Epithelial cell of proximal tubule (primary cell): ENCODE measurements around the gene NCEH1. TPM values are rescaled to one million over a fixed set of nuclear protein-coding genes. Genes with fewer than 3 reads are reported as not detected.
"Not testable (repeated sequence)": the region's sequence is repeated elsewhere in the genome, so short reads cannot be mapped to it uniquely, and the experiment has no call there.

Experiments used
- DNase-seq: peaks from one replicate; pipeline ENCODE4 v3.0.0-alpha.2; 2011; ENCODE audit warnings: low read depth
- H3K4me3 ChIP-seq: 2 replicates; pipeline ENCODE4 v1.5.1; 2011; ENCODE audit warnings: low read depth, mild to moderate bottlenecking, low read length
- CTCF ChIP-seq: conservative IDR thresholded peaks from 2 replicates; pipeline ENCODE4 v1.5.1; 2012; ENCODE audit warnings: low read depth, mild to moderate bottlenecking, low read length
- total RNA-seq: library from RNA; depleted of rRNA; stranded (reverse); fragments of >200 nt; gene quantifications from 2 replicates; pipeline ENCODE4 v1.2.3, GENCODE V29; 2015

Gene NCEH1
- 67.1 and 72.9 TPM in 2 replicates for total RNA-seq

DNA sequence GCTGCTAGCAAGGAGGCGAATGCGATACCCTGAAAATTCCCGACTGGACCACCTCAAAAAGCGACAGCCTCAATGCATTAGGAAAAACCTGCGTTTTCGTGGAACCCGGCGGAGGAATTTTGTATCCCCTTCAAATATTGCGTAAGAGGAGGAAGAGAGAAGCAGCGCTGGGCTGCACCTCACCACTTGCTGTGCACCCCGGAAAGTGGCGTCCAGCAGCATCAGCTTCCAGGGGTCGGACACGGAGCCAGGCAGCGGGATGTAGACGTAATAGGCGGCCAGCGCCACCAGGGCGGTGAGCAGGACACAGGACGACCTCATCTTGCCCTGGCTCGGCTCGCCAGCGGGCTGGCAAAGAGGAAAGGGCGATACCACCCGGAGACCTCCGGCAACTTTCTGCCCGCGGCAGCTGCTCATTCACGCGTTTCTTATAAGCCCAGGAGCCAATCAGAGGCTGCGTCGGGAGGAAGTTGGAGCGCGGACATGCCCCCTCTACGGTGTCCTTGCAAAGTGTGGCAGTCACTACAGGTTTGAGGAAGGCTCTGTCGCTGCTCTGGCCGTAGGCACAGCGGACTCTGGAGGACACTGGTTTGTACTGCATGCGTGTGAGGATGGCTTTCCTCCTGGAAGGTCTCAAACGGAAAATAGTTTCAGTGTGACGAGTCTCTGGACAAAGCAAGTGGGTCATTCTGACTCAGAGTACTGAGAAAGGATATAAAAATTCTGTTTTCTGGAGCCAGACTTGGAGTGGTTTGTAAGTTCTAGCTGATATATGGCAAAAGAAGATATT lies at the start of gene NCEH1:
Gene NCEH1, minus strand, starts transcription at position 404 of the 790 bp plus-strand sequence. Its CDS starts 83 bp downstream, at position 321.
- peak; percentile 85 for TF ChIP-seq CTCF
- H3K4me3 ChIP-seq: peak within 1 kb of the TSS; percentile 87
- peak; percentile 95 for DNase-seq

DNA sequence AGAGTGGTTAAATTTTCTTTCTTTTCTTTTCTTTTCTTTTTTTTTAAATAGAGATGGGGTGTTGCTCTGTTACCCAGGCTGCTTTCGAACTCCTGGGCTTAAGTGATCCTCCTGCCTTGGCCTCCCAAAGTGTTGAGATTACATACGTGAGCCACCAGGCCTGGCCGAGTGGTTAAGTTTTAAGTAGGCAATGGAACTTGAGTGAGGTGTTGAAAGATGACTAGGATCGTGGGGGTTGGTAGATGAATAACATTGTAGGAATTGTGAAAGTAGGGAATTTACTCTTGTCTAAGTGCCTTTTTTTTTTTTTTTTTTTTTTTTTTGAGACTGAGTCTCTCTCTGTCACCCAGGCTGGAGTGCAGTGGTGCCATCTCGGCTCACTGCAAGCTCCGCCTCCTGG lies 49.5 kb upstream of the NCEH1 start:
- DNase-seq, H3K4me3 ChIP-seq: not testable (repeated sequence)

- TF ChIP-seq CTCF: no peak
- no peak for DNase-seq
- no peak overlapping the region for H3K4me3 ChIP-seq
These were observed 42.3 kb upstream of the NCEH1 start for GRCh38 chr3:172753125-172753524.

- H3K4me3 ChIP-seq: no peak overlapping the region
- TF ChIP-seq CTCF: no peak
- DNase-seq: no peak
These were observed 41.8 kb upstream of the NCEH1 start for GRCh38 chr3:172752651-172753050.

GRCh38 chr3:172751175-172751704 lies 40.4 kb upstream of the NCEH1 start:
- DNase-seq: no peak
- TF ChIP-seq CTCF: no peak
- peak overlapping the region; percentile 91 for H3K4me3 ChIP-seq

GRCh38 chr3:172750368-172751174 lies 39.7 kb upstream of the NCEH1 start, which contains the start of gene ECT2:
ECT2 (plus strand) TSS chr3:172750726; CDS start chr3:172754531, 3,805 bp downstream.
- peak within 1 kb of the TSS; percentile 91 for H3K4me3 ChIP-seq
- DNase-seq: peak; percentile 98
- peak; percentile 77 for TF ChIP-seq CTCF

GRCh38 chr3:172750069-172750367 lies 39.2 kb upstream of the NCEH1 start:
- H3K4me3 ChIP-seq: peak overlapping the region; percentile 49
- no peak for DNase-seq
- TF ChIP-seq CTCF: no peak
